ENCODE data around the gene LST1. TPM values are rescaled to one million over a fixed set of nuclear protein-coding genes. Genes with fewer than 3 reads are reported as not detected.

Gene LST1
- total RNA-seq, 1 experiment from 2014 or later, result 1.6 TPM

- Histone ChIP-seq H3F3A (ENCODE audit: insufficient read depth, low read depth) (no peaks in the 10 kb centered on the region), H3K9me2 (ENCODE audit: insufficient read depth) (no peaks in the 10 kb centered on the region), H3K4me1 (replicated peaks; ENCODE audit: insufficient read depth) (no peaks in the 10 kb centered on the region), H3K27me3 (ENCODE audit: insufficient read depth, low read depth) (no peaks in the 10 kb centered on the region), H3K36me3 (ENCODE audit: low read depth) (no peaks in the 10 kb centered on the region), H3K4me3 (no peak overlapping the region), H4K20me1 (ENCODE audit: insufficient read depth) (no peaks in the 10 kb centered on the region), H3K4me2 (no peak overlapping the region), H3K27ac (no peak overlapping the region), H3K79me2 (ENCODE audit: low read depth) (no peaks in the 10 kb centered on the region), H3K9me3 (ENCODE audit: insufficient read depth, low read depth) (no peaks in the 10 kb centered on the region), H2AFZ (no peak overlapping the region)
- ChIA-PET POLR2A (ENCODE audit: unreplicated experiment) (interaction anchor here (0.6 kb wide), 1 partner anchor 259 kb away, joined by 3 read pairs; no protein-coding TSS in a partner anchor), CTCF (no interaction called here)
- DNase-seq, result no peak
- no TSS peak for BruUV-seq (replicated peaks)
- TF ChIP-seq EZH2 (IDR thresholded peaks at IDR 0.05; ENCODE audit: low read depth), result no peak
- no peak for TF ChIP-seq CTCF (conservative IDR thresholded peaks at IDR 0.05)
- intact Hi-C loops (cut with micrococcal nuclease; ENCODE audit: unreplicated experiment), result no loop called here
Observed at GRCh38 chr6:31568537-31568961, 17.5 kb upstream of the LST1 start.

- Histone ChIP-seq H3K9me2 (ENCODE audit: insufficient read depth) (no peaks in the 10 kb centered on the region), H3F3A (ENCODE audit: insufficient read depth, low read depth) (no peaks in the 10 kb centered on the region), H3K27ac (no peak overlapping the region), H3K4me1 (replicated peaks; ENCODE audit: insufficient read depth) (no peaks in the 10 kb centered on the region), H3K4me2 (no peak overlapping the region), H2AFZ (no peak overlapping the region), H3K9me3 (ENCODE audit: insufficient read depth, low read depth) (no peaks in the 10 kb centered on the region), H3K27me3 (ENCODE audit: insufficient read depth, low read depth) (no peaks in the 10 kb centered on the region), H3K36me3 (ENCODE audit: low read depth) (no peaks in the 10 kb centered on the region), H4K20me1 (ENCODE audit: insufficient read depth) (no peaks in the 10 kb centered on the region), H3K79me2 (ENCODE audit: low read depth) (no peaks in the 10 kb centered on the region), H3K4me3 (no peak overlapping the region)
- TF ChIP-seq CTCF (conservative IDR thresholded peaks at IDR 0.05) (no peak), EZH2 (IDR thresholded peaks at IDR 0.05; ENCODE audit: low read depth) (no peak)
- ChIA-PET CTCF (interaction anchor here (0.6 kb wide), 1 partner anchor 406 kb away, joined by 3 read pairs; no protein-coding TSS in a partner anchor), POLR2A (ENCODE audit: unreplicated experiment) (interaction anchor here (0.6 kb wide), 1 partner anchor 40 kb away, joined by 5 read pairs; no protein-coding TSS in a partner anchor)
- no TSS peak for BruUV-seq (replicated peaks)
- DNase-seq, result no peak
- intact Hi-C loops (cut with micrococcal nuclease; ENCODE audit: unreplicated experiment), result no loop called here
Observed at GRCh38 chr6:31569861-31570536, 16.1 kb upstream of the LST1 start.

- Histone ChIP-seq H3K4me3 (no peak within 1 kb of the TSS), H3K9me3 (ENCODE audit: insufficient read depth, low read depth) (no peaks in the 10 kb centered on the region), H3F3A (ENCODE audit: insufficient read depth, low read depth) (no peaks in the 10 kb centered on the region), H3K79me2 (ENCODE audit: low read depth) (no peaks in the 10 kb centered on the region), H3K4me1 (replicated peaks; ENCODE audit: insufficient read depth) (no peaks in the 10 kb centered on the region), H3K27ac (no peak within 1 kb of the TSS), H2AFZ (no peak within 1 kb of the TSS), H3K4me2 (no peak within 1 kb of the TSS), H4K20me1 (ENCODE audit: insufficient read depth) (no peaks in the 10 kb centered on the region), H3K9me2 (ENCODE audit: insufficient read depth) (no peaks in the 10 kb centered on the region), H3K27me3 (ENCODE audit: insufficient read depth, low read depth) (0 out of 2 replicates have a peak, but pooled peaks cover 5% of the 10 kb centered on the region), H3K36me3 (ENCODE audit: low read depth) (no peaks in the 10 kb centered on the region)
- no peak for TF ChIP-seq CTCF (conservative IDR thresholded peaks at IDR 0.05)
- TF ChIP-seq EZH2 (IDR thresholded peaks at IDR 0.05; ENCODE audit: low read depth), result no peak
- intact Hi-C loops (cut with micrococcal nuclease; ENCODE audit: unreplicated experiment), result no loop called here
- ChIA-PET POLR2A (ENCODE audit: unreplicated experiment) (no interaction called here), CTCF (no interaction called here)
- DNase-seq, result no peak
- no TSS peak for BruUV-seq (replicated peaks)
Observed at GRCh38 chr6:31572041-31572911, 13.8 kb upstream of the LST1 start, which contains the start of gene LTA. Gene LTA (plus strand): TSS chr6:31572289. CDS start chr6:31572743, 454 bp downstream.

Data from PC-9 (cell line).